CD4-positive, alpha-beta T cell treated with Interleukin-17A for 4 hours (primary cell): ENCODE results near the gene TPBGL.

ENCODE experiments used
- DNase-seq: peaks from one replicate; pipeline ENCODE4 v3.0.0-alpha.2; 2020; ENCODE audit warnings: mixed read lengths

TPBGL gene, protein sequence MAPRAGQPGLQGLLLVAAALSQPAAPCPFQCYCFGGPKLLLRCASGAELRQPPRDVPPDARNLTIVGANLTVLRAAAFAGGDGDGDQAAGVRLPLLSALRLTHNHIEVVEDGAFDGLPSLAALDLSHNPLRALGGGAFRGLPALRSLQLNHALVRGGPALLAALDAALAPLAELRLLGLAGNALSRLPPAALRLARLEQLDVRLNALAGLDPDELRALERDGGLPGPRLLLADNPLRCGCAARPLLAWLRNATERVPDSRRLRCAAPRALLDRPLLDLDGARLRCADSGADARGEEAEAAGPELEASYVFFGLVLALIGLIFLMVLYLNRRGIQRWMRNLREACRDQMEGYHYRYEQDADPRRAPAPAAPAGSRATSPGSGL

GRCh38 chr11:75240311-75241035, at the start of gene TPBGL:
Gene TPBGL (plus strand): TSS chr11:75240774. CDS start chr11:75241050, 276 bp downstream.
- DNase-seq: peak; percentile 18

DNA sequence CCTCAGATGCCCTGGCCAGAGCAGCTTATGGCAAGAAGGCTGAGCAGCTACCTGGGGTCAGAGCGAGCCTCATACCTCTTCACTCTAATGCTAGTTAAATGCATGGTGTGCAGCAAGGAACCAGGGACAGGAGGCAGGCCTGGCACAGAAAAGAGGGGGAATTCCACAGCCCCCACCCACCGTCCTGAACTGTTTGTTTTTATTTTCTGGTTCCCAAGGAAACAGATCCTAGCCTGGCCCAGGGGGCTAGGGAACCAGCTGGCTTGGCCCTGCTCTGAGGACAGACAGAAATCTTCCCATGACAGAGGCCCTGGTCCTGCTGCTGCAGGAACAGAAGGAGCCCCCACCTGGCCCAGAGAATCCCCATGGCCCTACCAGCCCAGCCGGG, 49.2 kb upstream of the TPBGL start:
- DNase-seq: no peak

- no peak for DNase-seq
Measured at GRCh38 chr11:75193271-75193670, 47.3 kb upstream of the TPBGL start.

- DNase-seq: no peak
Measured at GRCh38 chr11:75193711-75194110, 46.9 kb upstream of the TPBGL start.

- no peak for DNase-seq
Measured at GRCh38 chr11:75194147-75194546, 46.4 kb upstream of the TPBGL start.

DNA sequence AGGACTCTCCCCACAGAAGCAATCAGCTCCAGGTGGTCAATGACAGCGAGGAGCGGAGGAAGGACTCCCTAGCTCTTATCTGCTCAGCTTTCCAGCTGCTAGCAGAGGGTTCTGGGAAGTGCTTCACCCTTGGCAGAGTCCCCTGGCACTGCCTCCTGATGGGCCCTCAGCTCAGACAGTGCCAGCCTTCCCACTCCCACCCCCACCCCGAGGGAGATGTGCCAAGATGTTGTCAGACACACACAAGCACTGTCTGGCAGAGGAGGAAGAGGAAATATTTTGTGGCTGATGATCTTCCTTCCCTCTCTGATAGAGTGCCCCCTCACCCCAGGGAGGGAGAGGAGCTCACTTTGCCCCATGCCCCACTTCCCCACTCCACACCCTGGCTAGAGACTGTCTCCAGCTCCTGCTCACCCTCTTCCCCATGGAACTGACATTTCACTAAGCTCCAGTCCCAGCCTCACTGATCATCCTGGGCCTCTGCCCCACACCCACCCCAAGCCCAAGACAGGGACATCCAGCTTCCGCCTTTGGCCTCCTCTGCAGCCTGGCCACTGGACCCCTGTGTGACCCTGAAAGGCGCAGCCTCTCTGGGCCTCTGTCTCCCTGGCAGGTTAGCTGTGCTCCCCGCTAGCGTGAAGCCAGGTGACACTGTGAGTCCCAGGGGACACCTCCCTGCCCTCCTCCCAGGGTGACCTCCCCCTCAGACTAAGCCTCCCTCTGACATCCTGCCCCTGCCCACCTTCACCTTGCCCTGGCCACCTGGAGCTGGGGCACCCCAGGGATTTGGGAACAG, 45.2 kb upstream of the TPBGL start:
- DNase-seq: no peak

DNA sequence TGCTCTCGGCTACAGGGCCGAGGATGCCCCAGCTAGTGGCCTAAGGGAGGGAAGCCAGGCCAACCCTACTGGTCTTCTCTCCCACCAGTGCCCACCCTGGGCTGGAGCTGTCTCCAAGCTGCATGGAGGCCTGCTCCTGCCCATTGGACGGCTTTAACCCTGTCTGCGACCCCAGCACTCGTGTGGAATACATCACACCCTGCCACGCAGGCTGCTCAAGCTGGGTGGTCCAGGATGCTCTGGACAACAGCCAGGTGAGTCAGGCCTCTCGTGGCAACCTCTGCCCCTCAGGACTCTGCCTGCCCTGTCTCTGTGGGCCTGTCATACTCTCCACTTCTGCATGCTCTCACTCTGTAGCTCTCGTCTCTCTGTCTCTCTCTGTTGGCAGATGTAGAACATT, 44.1 kb upstream of the TPBGL start:
- DNase-seq: no peak

GRCh38 chr11:75197512-75198277, 42.9 kb upstream of the TPBGL start:
- no peak for DNase-seq

GRCh38 chr11:75198278-75198973, 42.1 kb upstream of the TPBGL start:
- DNase-seq: no peak

GRCh38 chr11:75199412-75199955, 41.1 kb upstream of the TPBGL start:
- DNase-seq: no peak

GRCh38 chr11:75200051-75200450, 40.5 kb upstream of the TPBGL start:
- DNase-seq: no peak

DNA sequence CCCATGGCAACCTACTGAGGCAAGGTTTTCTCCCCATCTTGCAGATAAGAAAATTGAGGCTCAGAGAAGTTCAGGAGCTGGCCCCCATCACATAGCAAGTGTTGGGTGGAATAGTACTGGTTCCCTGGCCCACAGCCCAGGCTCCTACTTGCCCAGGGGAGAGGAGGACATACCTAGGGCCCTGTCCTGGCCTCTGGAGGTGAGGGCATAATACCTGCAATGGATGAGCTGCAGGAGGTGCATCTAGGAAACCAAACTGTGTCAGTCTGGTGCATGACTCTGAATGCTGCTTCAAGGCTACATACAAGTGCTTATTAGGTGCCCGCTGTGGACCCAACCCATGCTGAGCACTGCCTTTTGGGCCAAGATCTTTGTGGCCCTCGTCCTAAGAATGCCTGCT, 40.0 kb upstream of the TPBGL start:
- no peak for DNase-seq

DNA sequence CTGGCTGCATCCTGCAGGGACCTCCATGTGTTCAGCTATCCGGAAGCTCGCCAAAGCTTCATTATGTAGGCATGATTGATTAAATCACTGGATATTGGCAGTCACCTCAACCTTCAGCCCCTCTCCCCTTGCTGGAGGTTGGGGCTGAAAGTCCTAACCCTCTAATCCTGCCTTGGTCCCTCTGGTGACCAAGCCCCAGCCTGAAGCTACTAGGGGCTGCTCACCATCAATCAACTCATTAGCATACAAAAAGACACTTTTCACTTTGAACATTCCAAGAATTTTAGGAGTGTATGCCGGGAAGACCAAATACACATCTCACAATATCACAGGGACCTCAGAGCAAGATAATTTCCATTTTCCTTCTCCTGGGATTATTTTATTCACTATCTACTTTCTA, 38.8 kb upstream of the TPBGL start:
- DNase-seq: no peak

GRCh38 chr11:75202195-75202594, 38.4 kb upstream of the TPBGL start:
- no peak for DNase-seq

DNA sequence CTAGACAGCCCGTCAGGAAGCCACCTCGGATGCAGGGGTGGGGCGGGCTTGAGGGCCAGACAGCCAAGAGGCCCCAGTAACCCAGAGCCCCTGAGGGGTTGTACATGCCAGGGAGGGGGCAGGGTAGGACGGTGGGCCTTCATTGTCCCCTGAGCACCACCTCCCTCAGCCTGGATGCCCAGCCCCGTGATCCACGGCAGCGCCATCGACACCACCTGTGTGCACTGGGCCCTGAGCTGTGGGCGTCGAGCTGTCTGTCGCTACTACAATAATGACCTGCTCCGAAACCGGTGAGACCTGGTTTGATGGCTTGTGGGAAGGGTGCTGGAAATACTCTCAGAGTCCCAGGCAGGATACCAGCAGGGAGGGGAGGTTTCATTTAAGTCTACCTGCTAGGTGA, 37.4 kb upstream of the TPBGL start:
- no peak for DNase-seq

GRCh38 chr11:75203641-75204011, 36.9 kb upstream of the TPBGL start:
- DNase-seq: no peak

GRCh38 chr11:75204012-75204674, 36.4 kb upstream of the TPBGL start:
- no peak for DNase-seq

- peak; percentile 90 for DNase-seq
Measured at GRCh38 chr11:75204685-75205563, 35.6 kb upstream of the TPBGL start.

DNA sequence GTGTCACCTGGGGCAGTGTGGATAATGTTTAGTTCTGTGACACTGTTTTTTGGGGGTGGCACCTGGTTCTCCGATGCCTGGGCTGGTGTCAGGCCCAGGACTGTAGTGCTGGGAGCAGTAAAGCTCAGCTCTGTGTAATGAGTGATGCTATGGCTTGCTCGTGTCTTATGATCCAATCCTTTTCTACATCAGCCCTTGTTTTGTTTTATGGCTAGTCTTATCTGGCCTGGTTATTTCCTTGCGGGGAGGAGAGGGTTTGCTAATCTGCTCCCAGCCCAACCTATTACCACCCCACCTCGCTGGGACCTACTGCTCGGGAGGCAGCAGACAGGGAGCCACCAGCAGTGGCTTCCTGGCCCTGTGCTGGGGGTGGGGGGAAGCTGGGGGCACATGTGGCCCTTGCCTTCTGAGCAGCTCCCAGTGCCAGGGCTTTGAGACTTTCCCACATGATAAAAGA, 35.0 kb upstream of the TPBGL start:
- DNase-seq: no peak

DNA sequence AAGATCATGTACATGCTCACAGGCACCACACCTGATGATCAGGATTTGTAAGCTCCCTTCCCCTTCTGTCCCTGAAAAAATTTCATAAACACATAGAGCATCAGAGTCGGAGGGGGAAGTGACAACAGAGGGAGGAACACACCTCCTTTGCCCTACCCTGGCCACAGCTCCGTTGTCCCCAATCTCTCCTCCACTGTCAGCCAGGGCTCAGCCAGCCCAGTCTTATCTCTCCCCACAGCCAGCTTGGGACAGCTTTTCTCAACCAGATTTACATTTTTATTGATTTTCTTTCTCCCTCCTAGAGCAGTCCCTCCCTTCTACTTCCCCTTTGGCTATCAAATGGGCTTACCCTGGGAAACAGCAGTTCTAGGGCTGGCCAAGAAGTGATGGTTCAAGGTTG, 32.1 kb upstream of the TPBGL start:
- no peak for DNase-seq
